ENCODE results near the gene CCL2.
"Not testable (repeated sequence)": the region's sequence is repeated elsewhere in the genome, so short reads cannot be mapped to it uniquely, and the experiment has no call there.

CCL2 gene

GRCh38 chr17:34226744-34227034 lies 28.4 kb upstream of the CCL2 start:
- no peak for DNase-seq (ENCODE audit: low read depth)
- no peak overlapping the region for H3K4me3 ChIP-seq (replicated peaks; ENCODE audit: low read depth, low read length)
- no peak for TF ChIP-seq CTCF (IDR thresholded peaks at IDR 0.05; ENCODE audit: low read length, missing control alignments)

- H3K4me3 ChIP-seq (replicated peaks; ENCODE audit: low read depth, low read length); DNase-seq (ENCODE audit: low read depth): not testable (repeated sequence)
Observed at GRCh38 chr17:34227293-34227692, 27.8 kb upstream of the CCL2 start.

GRCh38 chr17:34227707-34228106 lies 27.4 kb upstream of the CCL2 start:
- H3K4me3 ChIP-seq (replicated peaks; ENCODE audit: low read depth, low read length): no peak overlapping the region
- TF ChIP-seq CTCF (IDR thresholded peaks at IDR 0.05; ENCODE audit: low read length, missing control alignments): no peak
- no peak for DNase-seq (ENCODE audit: low read depth)

GRCh38 chr17:34228781-34229180 lies 26.3 kb upstream of the CCL2 start:
- TF ChIP-seq CTCF (IDR thresholded peaks at IDR 0.05; ENCODE audit: low read length, missing control alignments): no peak
- no peak for DNase-seq (ENCODE audit: low read depth)
- no peak overlapping the region for H3K4me3 ChIP-seq (replicated peaks; ENCODE audit: low read depth, low read length)

- TF ChIP-seq CTCF (IDR thresholded peaks at IDR 0.05; ENCODE audit: low read length, missing control alignments): no peak
- H3K4me3 ChIP-seq (replicated peaks; ENCODE audit: low read depth, low read length): no peak overlapping the region
- DNase-seq (ENCODE audit: low read depth): no peak
Observed at GRCh38 chr17:34230342-34230741, 24.7 kb upstream of the CCL2 start.

- H3K4me3 ChIP-seq (replicated peaks; ENCODE audit: low read depth, low read length): no peak overlapping the region
- no peak for DNase-seq (ENCODE audit: low read depth)
- TF ChIP-seq CTCF (IDR thresholded peaks at IDR 0.05; ENCODE audit: low read length, missing control alignments): no peak
Observed at GRCh38 chr17:34234616-34235015, 20.5 kb upstream of the CCL2 start.

- peak; percentile 84 for DNase-seq (ENCODE audit: low read depth)
- no peak for TF ChIP-seq CTCF (IDR thresholded peaks at IDR 0.05; ENCODE audit: low read length, missing control alignments)
- no peak overlapping the region for H3K4me3 ChIP-seq (replicated peaks; ENCODE audit: low read depth, low read length)
Observed at GRCh38 chr17:34235389-34236028, 19.6 kb upstream of the CCL2 start.

Data from fibroblast of pulmonary artery (primary cell).